Neutrophil (primary cell): ENCODE data around the gene FGD3.

Source experiments
- H3K27ac ChIP-seq: fragments of 200-600 bp; sonication (generic); 2 replicates; pipeline ENCODE4 v1.5.1; 2016; ENCODE audit warnings: mild to moderate bottlenecking, moderate library complexity
- H3K27me3 ChIP-seq: fragments of 200-600 bp; sonication (generic); 2 replicates; pipeline ENCODE4 v1.6.0; 2016; ENCODE audit warnings: mild to moderate bottlenecking
- H3K36me3 ChIP-seq: fragments of 200-600 bp; sonication (generic); 2 replicates; pipeline ENCODE4 v1.5.1; 2017
- H3K4me1 ChIP-seq, 2 experiments: fragments of 200-600 bp in 1 of 2; sonication (generic) in 1 of 2; 1 replicate in 1 of 2; 2 replicates in 1 of 2; pipeline versions ENCODE4 v1.5.1 to v1.6.1; 2013 to 2016; ENCODE audit warnings: low read depth in 1 of 2, low read length in 1 of 2, mild to moderate bottlenecking in 1 of 2, moderate library complexity in 1 of 2; ENCODE audit not compliant: control insufficient read depth in 1 of 2, insufficient read depth in 1 of 2
- H3K4me3 ChIP-seq, 2 experiments: fragments of 200-600 bp in 1 of 2; sonication (generic) in 1 of 2; 1 replicate in 1 of 2; 2 replicates in 1 of 2; pipeline ENCODE4 v1.5.1; 2013 to 2016; ENCODE audit warnings: low read depth in 1 of 2, low read length in 1 of 2, mild to moderate bottlenecking in 1 of 2, moderate library complexity in 1 of 2
- H3K9me3 ChIP-seq: fragments of 200-600 bp; sonication (generic); 2 replicates; pipeline ENCODE4 v1.5.1; 2016
- CTCF ChIP-seq: fragments of 200-600 bp; sonication (generic); IDR thresholded peaks from 2 replicates; pipeline ENCODE4 v1.5.1; 2016; ENCODE audit warnings: antibody characterized with exemption

FGD3 gene

GRCh38 chr9:92950359-92950955 lies 3.1 kb downstream of the FGD3 start:
- H3K4me3 ChIP-seq, result no peak overlapping the region
- no peak overlapping the region for H3K27ac ChIP-seq
- H3K9me3 ChIP-seq, result no peaks in the 10 kb centered on the region
- H3K27me3 ChIP-seq, result peaks cover 46% of the 10 kb centered on the region
- H3K36me3 ChIP-seq, result no peaks in the 10 kb centered on the region
- TF ChIP-seq CTCF, result no peak
- H3K4me1 ChIP-seq, result peaks cover 31 to 34% of the 10 kb centered on the region in 2 experiments

GRCh38 chr9:92952906-92953610 lies 5.7 kb downstream of the FGD3 start:
- Histone ChIP-seq H3K27ac (no peak overlapping the region), H3K36me3 (no peaks in the 10 kb centered on the region), H3K9me3 (no peaks in the 10 kb centered on the region), H3K4me3 (no peak overlapping the region), H3K4me1 (peaks cover 24 to 29% of the 10 kb centered on the region in 2 experiments), H3K27me3 (peaks cover 26% of the 10 kb centered on the region)
- TF ChIP-seq CTCF, result no peak

- no peaks in the 10 kb centered on the region for H3K9me3 ChIP-seq
- H3K36me3 ChIP-seq, result no peaks in the 10 kb centered on the region
- peaks cover 14% of the 10 kb centered on the region for H3K27me3 ChIP-seq
- H3K27ac ChIP-seq, result peak overlapping the region; percentile 57
- TF ChIP-seq CTCF, result no peak
- H3K4me3 ChIP-seq, result peak overlapping the region in 1 of 2 experiments; percentile 15
- H3K4me1 ChIP-seq, result peaks cover 24 to 29% of the 10 kb centered on the region in 2 experiments
Measured at GRCh38 chr9:92954049-92954861, 6.9 kb downstream of the FGD3 start.

- H3K4me3 ChIP-seq, result peak overlapping the region in 1 of 2 experiments; percentile 15
- H3K36me3 ChIP-seq, result no peaks in the 10 kb centered on the region
- peaks cover 8% of the 10 kb centered on the region for H3K27me3 ChIP-seq
- H3K27ac ChIP-seq, result peak overlapping the region; percentile 57
- no peak for TF ChIP-seq CTCF
- H3K9me3 ChIP-seq, result no peaks in the 10 kb centered on the region
- H3K4me1 ChIP-seq, result peaks cover 23 to 24% of the 10 kb centered on the region in 2 experiments
Measured at GRCh38 chr9:92954886-92955285, 7.6 kb downstream of the FGD3 start.

- H3K36me3 ChIP-seq, result no peaks in the 10 kb centered on the region
- H3K27ac ChIP-seq, result peak overlapping the region; percentile 99
- peak overlapping the region in 1 of 2 experiments; percentile 35 for H3K4me3 ChIP-seq
- peaks cover 43 to 53% of the 10 kb centered on the region in 2 experiments for H3K4me1 ChIP-seq
- TF ChIP-seq CTCF, result no peak
- no peaks in the 10 kb centered on the region for H3K27me3 ChIP-seq
- no peaks in the 10 kb centered on the region for H3K9me3 ChIP-seq
Measured at GRCh38 chr9:92960561-92961290, 13.4 kb downstream of the FGD3 start.
